A549 (cell line): ENCODE measurements around the gene ZBTB20. TPM values are rescaled to one million over a fixed set of nuclear protein-coding genes. Genes with fewer than 3 reads are reported as not detected.

ENCODE experiments used
- ATAC-seq, 2 experiments: fragments of 200-7000 bp in 1 of 2; fragments of >200 bp in 1 of 2; cut with Nextera tagmentation in 1 of 2; cut with Tn5 transposase in 1 of 2; 3 replicates each; pipeline versions ENCODE4 v1.8.0 to v1.9.1; 2018 to 2020; ENCODE audit warnings: mild to moderate bottlenecking in 1 of 2, moderate library complexity in 1 of 2
- CTCF ChIA-PET: fragments of 300-600 bp; sonication (Branson Sonifier 250); formaldehyde crosslinking; extraction: SDS; loops from one replicate; lab custom pipeline; 2021; ENCODE audit warnings: antibody characterized with exemption, inconsistent platforms; lab: Yijun Ruan, JAX
- POLR2A ChIA-PET: fragments of 350-600 bp; formaldehyde crosslinking; extraction: SDS; loops from one replicate; lab custom pipeline; 2021; ENCODE audit warnings: antibody characterized with exemption, inconsistent platforms; lab: Yijun Ruan, JAX
- DNase-seq, 2 experiments: peaks; one replicate each; pipeline versions ENCODE4 v3.0.0 to v3.0.0-alpha.2; 2011 to 2016; ENCODE audit warnings: low read depth in 1 of 2, low spot score in 1 of 2
- FAIRE-seq: peaks from 2 replicates; lab custom pipeline; 2011; peaks lifted over from hg19 to GRCh38; lab: Jason Lieb, UNC
- H3K27ac ChIP-seq, 2 experiments: fragments of >200 bp; sonication (Bioruptor Twin); formaldehyde crosslinking; 3 replicates each; pipeline ENCODE4 v1.5.1; 2016 to 2017
- H3K4me1 ChIP-seq: fragments of >200 bp; sonication (Bioruptor Twin); formaldehyde crosslinking; 3 replicates; pipeline ENCODE4 v1.6.1; 2016
- H3K4me2 ChIP-seq: fragments of >200 bp; sonication (Bioruptor Twin); formaldehyde crosslinking; 3 replicates; pipeline ENCODE4 v1.6.1; 2016
- H3K4me3 ChIP-seq: fragments of >200 bp; sonication (Bioruptor Twin); formaldehyde crosslinking; 3 replicates; pipeline ENCODE4 v1.5.1; 2016
- H3K9me3 ChIP-seq: fragments of >200 bp; sonication (Bioruptor Twin); formaldehyde crosslinking; 3 replicates; pipeline ENCODE4 v1.6.1; 2016
- CBX2 ChIP-seq: fragments of 200-600 bp; sonication (generic); IDR thresholded peaks from 2 replicates; pipeline ENCODE4 v1.6.1; 2016; ENCODE audit warnings: low read depth, mild to moderate bottlenecking, borderline replicate concordance
- CHD2 ChIP-seq: fragments of 150-350 bp; IDR thresholded peaks from 2 replicates; pipeline ENCODE4 v1.6.1; 2014; ENCODE audit warnings: low read length; ENCODE audit not compliant: partially characterized antibody
- CTCF ChIP-seq: fragments of >200 bp; sonication (Bioruptor Twin); formaldehyde crosslinking; IDR thresholded peaks from 3 replicates; pipeline ENCODE4 v1.5.1; 2016
- EHF ChIP-seq: fragments of 250-450 bp; sonication (Bioruptor Pico); IDR thresholded peaks from 2 replicates; pipeline ENCODE4 v1.5.0; 2020; ENCODE audit warnings: mild to moderate bottlenecking
- EHMT2 ChIP-seq: fragments of 200-600 bp; sonication (generic); IDR thresholded peaks from 2 replicates; pipeline ENCODE4 v1.6.1; 2016; ENCODE audit warnings: antibody characterized with exemption, low read depth, mild to moderate bottlenecking, moderate library complexity
- ELK1 ChIP-seq: fragments of 150-350 bp; IDR thresholded peaks from 2 replicates; pipeline ENCODE4 v1.6.1; 2014; ENCODE audit warnings: low read depth, mild to moderate bottlenecking, low read length
- EP300 ChIP-seq, 2 experiments: fragments of >200 bp; sonication (Bioruptor Twin); formaldehyde crosslinking; IDR thresholded peaks; 2 replicates in 1 of 2; 3 replicates in 1 of 2; pipeline ENCODE4 v1.6.1; 2016 to 2017
- HDAC2 ChIP-seq: fragments of 200-600 bp; sonication (generic); IDR thresholded peaks from 2 replicates; pipeline ENCODE4 v1.6.1; 2016
- HOXA7 ChIP-seq: fragments of 250-450 bp; sonication (Bioruptor Pico); IDR thresholded peaks from 2 replicates; pipeline ENCODE4 v1.5.0; 2020; ENCODE audit warnings: mild to moderate bottlenecking, moderate library complexity
- JUNB ChIP-seq: fragments of >200 bp; sonication (Bioruptor Twin); formaldehyde crosslinking; IDR thresholded peaks from 2 replicates; pipeline ENCODE4 v1.6.1; 2016
- KDM1A ChIP-seq: fragments of 200-600 bp; sonication (generic); IDR thresholded peaks from 2 replicates; pipeline ENCODE4 v1.6.1; 2016; ENCODE audit warnings: low read depth, mild to moderate bottlenecking
- KDM5A ChIP-seq: fragments of 200-600 bp; sonication (generic); IDR thresholded peaks from 2 replicates; pipeline ENCODE4 v1.6.1; 2016; ENCODE audit warnings: antibody characterized with exemption, mild to moderate bottlenecking
- MAFK ChIP-seq: fragments of 450-650 bp; IDR thresholded peaks from 2 replicates; pipeline ENCODE4 v1.6.1; 2014; ENCODE audit not compliant: partially characterized antibody
- MAZ ChIP-seq: fragments of 150-350 bp; IDR thresholded peaks from 2 replicates; pipeline ENCODE4 v1.6.1; 2014; ENCODE audit warnings: antibody characterized with exemption, low read depth, low read length, borderline replicate concordance
- NPAS2 ChIP-seq: fragments of 250-450 bp; sonication (Bioruptor Pico); IDR thresholded peaks from 2 replicates; pipeline ENCODE4 v1.8.0; 2022; ENCODE audit warnings: mild to moderate bottlenecking, moderate library complexity, borderline replicate concordance
- PBX3 ChIP-seq: IDR thresholded peaks from 2 replicates; pipeline ENCODE4 v1.6.1; 2012
- PHF8 ChIP-seq: fragments of 200-600 bp; sonication (generic); IDR thresholded peaks from 2 replicates; pipeline ENCODE4 v1.6.1; 2016; ENCODE audit warnings: low read depth, mild to moderate bottlenecking, antibody characterized with exemption, moderate library complexity, borderline replicate concordance
- RAD21 ChIP-seq, 2 experiments: fragments of >200 bp in 1 of 2; sonication (Bioruptor Twin) in 1 of 2; formaldehyde crosslinking in 1 of 2; IDR thresholded peaks in 1 of 2; conservative IDR thresholded peaks in 1 of 2; 2 replicates in 1 of 2; 3 replicates in 1 of 2; pipeline ENCODE4 v1.6.1; 2012 to 2018; ENCODE audit warnings: inconsistent platforms in 1 of 2
- RFX5 ChIP-seq: fragments of 450-650 bp; IDR thresholded peaks from 2 replicates; pipeline ENCODE4 v1.7.1; 2014; ENCODE audit warnings: antibody characterized with exemption, mild to moderate bottlenecking, moderate library complexity
- RNF2 ChIP-seq: fragments of 200-600 bp; sonication (generic); IDR thresholded peaks from 2 replicates; pipeline ENCODE4 v1.6.1; 2016; ENCODE audit warnings: low read depth, mild to moderate bottlenecking, antibody characterized with exemption, moderate library complexity, borderline replicate concordance
- SREBF2 ChIP-seq: fragments of 450-650 bp; IDR thresholded peaks from 2 replicates; pipeline ENCODE4 v1.6.1; 2014; ENCODE audit warnings: mild to moderate bottlenecking, moderate library complexity
- WGBS: methylation state at CpG from one replicate; pipeline ENCODE4 v1.1.6; 2017; ENCODE audit errors: missing lambda C conversion rate; 5-methylcytosine and 5-hydroxymethylcytosine counted together
- polyA plus RNA-seq, 4 experiments: library from polyadenylated mRNA; depleted of rRNA in 3 of 4; stranded (reverse); fragments of >200 nt; fragmentation: RNase III in 1 of 4; extraction: RNeasy Plus Mini Kit Qiagen cat#74134 plus additional on column Dnase treatment in 1 of 4; gene quantifications; 2 replicates in 3 of 4; 3 replicates in 1 of 4; pipeline ENCODE4 v1.2.3, GENCODE V29; 2011 to 2017
- TF ChIP-seq, protein P1 (sequence below): fragments of 250-450 bp; sonication (Bioruptor Pico); IDR thresholded peaks from 2 replicates; pipeline ENCODE4 v1.5.0; 2020; ENCODE audit warnings: low read depth, mild to moderate bottlenecking, moderate library complexity

The ZBTB20 gene
- polyA plus RNA-seq, 2 of the 4 experiments (the other 2 are of a cell fraction) = 0.85 to 5.0 TPM

- 6% methylated on average over 1 of the region's 1 CpG for WGBS
- H3K4me2 ChIP-seq = no peak overlapping the region
- DNase-seq = no peak
- no peaks in the 10 kb centered on the region for H3K4me1 ChIP-seq
- no peaks in the 10 kb centered on the region for H3K9me3 ChIP-seq
- TF ChIP-seq SREBF2 (no peak), EHF (CRISPR knock-in tag) (no peak), CBX2 (no peak), MAFK (no peak), HOXA7 (CRISPR knock-in tag) (no peak)
- FAIRE-seq = no peak
- no peak for ATAC-seq
- H3K4me3 ChIP-seq = no peak overlapping the region
- POLR2A ChIA-PET = interaction anchor here (0.6 kb wide), 1 partner anchor 12 kb away, joined by 4 read pairs; no protein-coding TSS in a partner anchor
- CTCF ChIA-PET = interaction anchor here (0.7 to 1.1 kb wide), 2 partner anchors 31 to 406 kb away, joined by 3 read pairs; no protein-coding TSS in a partner anchor
- no peak overlapping the region for H3K27ac ChIP-seq
Measured at GRCh38 chr3:114789803-114790202, 357.3 kb downstream of the ZBTB20 start.

DNA sequence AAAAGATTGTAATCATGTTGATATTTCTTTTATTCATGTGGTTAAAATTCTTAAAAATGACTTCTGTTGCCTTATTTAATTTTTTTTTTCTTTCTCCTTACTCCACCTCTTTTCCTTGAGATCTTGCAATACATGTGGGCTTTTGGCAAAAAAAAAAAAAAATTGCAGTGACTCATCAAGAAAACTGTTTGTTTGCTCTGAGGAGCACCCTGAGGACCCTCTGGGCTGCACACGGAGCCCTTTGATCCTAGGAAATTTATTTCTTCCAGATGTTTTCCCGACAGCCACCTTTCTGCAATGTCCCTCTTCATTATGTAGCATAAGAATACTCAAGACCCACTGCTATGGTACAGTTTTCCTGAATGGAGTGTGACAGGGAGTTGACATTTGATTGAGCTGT, 371.7 kb downstream of the ZBTB20 start:
- Histone ChIP-seq H3K4me2 (no peak overlapping the region; the same call in 2 of the 3 replicates), H3K4me1 (0 out of 3 replicates have a peak, but pooled peaks cover 4% of the 10 kb centered on the region), H3K9me3 (peaks cover 45% of the 10 kb centered on the region), H3K27ac (no peak overlapping the region), H3K4me3 (no peak overlapping the region)
- CTCF ChIA-PET = no interaction called here
- FAIRE-seq (no peak), DNase-seq (no peak), ATAC-seq (no peak)
- WGBS = 41% methylated on average over 2 of the region's 2 CpGs
- POLR2A ChIA-PET = no interaction called here
- no peak for TF ChIP-seq MAZ
- no peak for TF ChIP-seq PBX3
- no peak for TF ChIP-seq ELK1
- TF ChIP-seq EHF (CRISPR knock-in tag) = no peak
- TF ChIP-seq KDM5A = no peak
- TF ChIP-seq RAD21 (conservative IDR thresholded peaks at IDR 0.05 in 1 of 2, IDR thresholded peaks at IDR 0.05 in 1 of 2) = no peak
- no peak for TF ChIP-seq KDM1A
- TF ChIP-seq NPAS2 = no peak
- no peak for TF ChIP-seq RFX5
- TF ChIP-seq CTCF = no peak
- TF ChIP-seq, protein P1, sequence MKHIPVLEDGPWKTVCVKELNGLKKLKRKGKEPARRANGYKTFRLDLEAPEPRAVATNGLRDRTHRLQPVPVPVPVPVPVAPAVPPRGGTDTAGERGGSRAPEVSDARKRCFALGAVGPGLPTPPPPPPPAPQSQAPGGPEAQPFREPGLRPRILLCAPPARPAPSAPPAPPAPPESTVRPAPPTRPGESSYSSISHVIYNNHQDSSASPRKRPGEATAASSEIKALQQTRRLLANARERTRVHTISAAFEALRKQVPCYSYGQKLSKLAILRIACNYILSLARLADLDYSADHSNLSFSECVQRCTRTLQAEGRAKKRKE (CRISPR knock-in tag) = no peak
- TF ChIP-seq RNF2 = no peak
- TF ChIP-seq HDAC2 = no peak
- no peak for TF ChIP-seq CBX2
- TF ChIP-seq CHD2 = no peak
- TF ChIP-seq EP300 (IDR thresholded peaks at IDR 0.05) = no peak
- TF ChIP-seq EHMT2 = no peak
- TF ChIP-seq HOXA7 (CRISPR knock-in tag) = no peak
- TF ChIP-seq JUNB = no peak
- no peak for TF ChIP-seq PHF8
